GM21528 (cell line): ENCODE data around the gene TXNDC17.
A peak's percentile ranks its signal among the peaks of the same experiment; 100 is the strongest.
"Not testable (repeated sequence)": the region's sequence is repeated elsewhere in the genome, so short reads cannot be mapped to it uniquely, and the experiment has no call there.

Experiments
- ATAC-seq: cut with Tn5 transposase; IDR thresholded peaks from one replicate; pipeline ENCODE4 v1.9.1; 2021; ENCODE audit warnings: mild to moderate bottlenecking, moderate library complexity; ENCODE audit not compliant: unreplicated experiment, low FRiP score

Gene TXNDC17

GRCh38 chr17:6636616-6637457 lies 4.0 kb upstream of the TXNDC17 start:
- no peak for ATAC-seq

- no peak for ATAC-seq
Measured at GRCh38 chr17:6637458-6637840, 3.4 kb upstream of the TXNDC17 start.

- no peak for ATAC-seq
Measured at GRCh38 chr17:6638046-6638908, 2.6 kb upstream of the TXNDC17 start.

- no peak for ATAC-seq
Measured at GRCh38 chr17:6639014-6639585, 1.8 kb upstream of the TXNDC17 start.

GRCh38 chr17:6639586-6640535 lies 999 bp upstream of the TXNDC17 start:
- peak; percentile 16 for ATAC-seq

GRCh38 chr17:6641247-6641863 lies 495 bp downstream of the TXNDC17 start:
- peak; percentile 13 for ATAC-seq

- no peak for ATAC-seq
Measured at GRCh38 chr17:6642592-6642991, 1.7 kb downstream of the TXNDC17 start.

GRCh38 chr17:6643451-6644125 lies 2.7 kb downstream of the TXNDC17 start:
- ATAC-seq: no peak

- no peak for ATAC-seq
Measured at GRCh38 chr17:6648181-6648580, 7.3 kb downstream of the TXNDC17 start.

GRCh38 chr17:6651354-6651918 lies 10.6 kb downstream of the TXNDC17 start, which contains the start of the genes C17orf100 and MED31:
Gene C17orf100 (plus strand): TSS chr17:6651762. CDS start chr17:6651914, 152 bp downstream.
Gene MED31 (minus strand): TSS chr17:6651605. CDS start chr17:6651528, 77 bp downstream.
- peak; percentile 81 for ATAC-seq

- peak; percentile 9 for ATAC-seq
Measured at GRCh38 chr17:6651919-6652452, 11.1 kb downstream of the TXNDC17 start.

GRCh38 chr17:6654841-6655731 lies 14.2 kb downstream of the TXNDC17 start:
- no peak for ATAC-seq

GRCh38 chr17:6655732-6656361 lies 15.0 kb downstream of the TXNDC17 start:
- not testable (repeated sequence) for ATAC-seq

- not testable (repeated sequence) for ATAC-seq
Measured at GRCh38 chr17:6656797-6657632, 16.2 kb downstream of the TXNDC17 start.

GRCh38 chr17:6657633-6658287 lies 16.9 kb downstream of the TXNDC17 start:
- ATAC-seq: no peak
